Esophagus muscularis mucosa (tissue), 4 donors: ENCODE data around the gene TRIM40. TPM values are rescaled to one million over a fixed set of nuclear protein-coding genes. Genes with fewer than 3 reads are reported as not detected.
A peak's percentile ranks its signal among the peaks of the same experiment; 100 is the strongest.

Experiments used
- DNase-seq: peaks from one replicate; pipeline ENCODE4 v3.0.0-alpha.2; 2017; ENCODE audit errors: extremely low spot score
- H3K27ac ChIP-seq, 4 donors: fragments of 200-600 bp; sonication (generic); replicated peaks in 1 of 4; 1 replicate in 3 of 4; 2 replicates in 1 of 4; pipeline ENCODE4 v1.5.1; 2016 to 2019; ENCODE audit warnings: mild to moderate bottlenecking in 1 of 4
- H3K27me3 ChIP-seq, 4 donors: fragments of 200-600 bp; sonication (generic); one replicate each; pipeline versions ENCODE4 v1.5.1 to v1.6.0; 2016 to 2019
- H3K36me3 ChIP-seq, 4 donors: fragments of 200-600 bp; sonication (generic); one replicate each; pipeline ENCODE4 v1.5.1; 2016 to 2019
- H3K4me1 ChIP-seq, 4 donors: fragments of 200-600 bp; sonication (generic); one replicate each; pipeline ENCODE4 v1.5.1; 2016 to 2019
- H3K4me3 ChIP-seq, 4 donors: fragments of 200-600 bp; sonication (generic); 1 replicate in 2 of 4; 2 replicates in 2 of 4; pipeline ENCODE4 v1.5.1; 2016 to 2019; ENCODE audit warnings: mild to moderate bottlenecking in 4 of 4, moderate library complexity in 1 of 4
- H3K9me3 ChIP-seq, 4 donors: fragments of 200-600 bp; sonication (generic); 1 replicate in 3 of 4; 2 replicates in 1 of 4; pipeline ENCODE4 v1.5.1; 2016 to 2019
- CTCF ChIP-seq, 3 experiments: fragments of 200-600 bp in 2 of 3; fragments of 450-650 bp in 1 of 3; sonication (generic) in 2 of 3; IDR thresholded peaks; one replicate each; pipeline ENCODE4 v1.5.1; 2017 to 2019; ENCODE audit warnings: antibody characterized with exemption in 3 of 3, mild to moderate bottlenecking in 2 of 3, moderate library complexity in 1 of 3
- EP300 ChIP-seq: sonication (generic); formaldehyde crosslinking; IDR thresholded peaks from one replicate; pipeline ENCODE4 v1.6.1; 2017; ENCODE audit warnings: antibody characterized with exemption
- POLR2A ChIP-seq: fragments of 450-650 bp; IDR thresholded peaks from one replicate; pipeline ENCODE4 v1.6.1; 2017; ENCODE audit warnings: antibody characterized with exemption, moderate library complexity, mild to moderate bottlenecking, low read depth
- POLR2AphosphoS5 ChIP-seq, 2 donors: sonication (generic); formaldehyde crosslinking; IDR thresholded peaks; one replicate each; pipeline ENCODE4 v1.6.1; 2017; ENCODE audit warnings: antibody characterized with exemption in 2 of 2
- WGBS: methylation state at CpG from one replicate; pipeline ENCODE4 v1.1.5; 2018; 5-methylcytosine and 5-hydroxymethylcytosine counted together
- intact Hi-C: fragments of 100-400 bp; cut with DNase I; formaldehyde crosslinking; loops from one replicate; pipeline ENCODE4 v1.15.1; 2023
- total RNA-seq, 4 donors: library from RNA; depleted of rRNA; stranded (reverse); fragments of >200 nt; gene quantifications; one replicate each; pipeline versions ENCODE4 v1.1.0 to v1.2.1, GENCODE V29; 2016

Gene TRIM40
- total RNA-seq, 4 donors from 2014 or later = not detected

- intact Hi-C loops = no loop called here
- no peak for TF ChIP-seq EP300
- no peak for TF ChIP-seq POLR2A
- no peak for TF ChIP-seq POLR2AphosphoS5 (IDR thresholded peaks at IDR 0.05)
- no peak for TF ChIP-seq CTCF (IDR thresholded peaks at IDR 0.05)
- DNase-seq = no peak
- H3K9me3 ChIP-seq = no peaks in the 10 kb centered on the region
- H3K4me1 ChIP-seq = peaks cover 7 to 11% (median 10%) of the 10 kb centered on the region in 4 donors
- H3K36me3 ChIP-seq = no peaks in the 10 kb centered on the region
- no peak overlapping the region for H3K4me3 ChIP-seq
- peaks cover 0 to 82% (median 25%) of the 10 kb centered on the region in 4 donors for H3K27me3 ChIP-seq
- 93% methylated on average over 4 of the region's 4 CpGs for WGBS
- H3K27ac ChIP-seq = no peak overlapping the region
Observed at GRCh38 chr6:30172681-30173080, 36.7 kb downstream of the TRIM40 start.

GRCh38 chr6:30175765-30176164, 39.8 kb downstream of the TRIM40 start:
- H3K4me1 ChIP-seq = peaks cover 7 to 11% (median 10%) of the 10 kb centered on the region in 4 donors
- no peak for DNase-seq
- intact Hi-C loops = no loop called here
- H3K27me3 ChIP-seq = peaks cover 0 to 72% (median 21%) of the 10 kb centered on the region in 4 donors
- peaks cover 0 to 8% (median 0%) of the 10 kb centered on the region in 4 donors for H3K9me3 ChIP-seq
- no peak overlapping the region for H3K27ac ChIP-seq
- 90% methylated on average over 2 of the region's 2 CpGs for WGBS
- no peak for TF ChIP-seq POLR2AphosphoS5 (IDR thresholded peaks at IDR 0.05)
- H3K36me3 ChIP-seq = no peaks in the 10 kb centered on the region
- no peak overlapping the region for H3K4me3 ChIP-seq

GRCh38 chr6:30178837-30179236, 42.9 kb downstream of the TRIM40 start:
- Histone ChIP-seq H3K27ac (no peak overlapping the region), H3K27me3 (peaks cover 0 to 41% (median 0%) of the 10 kb centered on the region in 4 donors), H3K9me3 (peaks cover 0 to 8% (median 0%) of the 10 kb centered on the region in 4 donors), H3K4me1 (no peaks in the 10 kb centered on the region), H3K4me3 (no peak overlapping the region), H3K36me3 (no peaks in the 10 kb centered on the region)
- no peak for DNase-seq
- intact Hi-C loops = no loop called here
- 100% methylated on average over 1 of the region's 1 CpG for WGBS
- TF ChIP-seq CTCF (IDR thresholded peaks at IDR 0.05) (no peak), POLR2A (no peak), EP300 (no peak), POLR2AphosphoS5 (IDR thresholded peaks at IDR 0.05) (no peak)

GRCh38 chr6:30180145-30180544, 44.2 kb downstream of the TRIM40 start:
- Histone ChIP-seq H3K36me3 (peaks cover 4 to 10% (median 4%) of the 10 kb centered on the region in 4 donors), H3K27ac (no peak overlapping the region), H3K4me3 (no peak overlapping the region), H3K27me3 (peaks cover 0 to 34% (median 0%) of the 10 kb centered on the region in 4 donors), H3K9me3 (peaks cover 0 to 8% (median 0%) of the 10 kb centered on the region in 4 donors), H3K4me1 (no peaks in the 10 kb centered on the region)
- 92% methylated on average over 1 of the region's 1 CpG for WGBS
- intact Hi-C loops = no loop called here
- no peak for DNase-seq
- TF ChIP-seq CTCF (IDR thresholded peaks at IDR 0.05) (no peak), POLR2AphosphoS5 (IDR thresholded peaks at IDR 0.05) (no peak), POLR2A (no peak)

GRCh38 chr6:30184417-30185031, 48.6 kb downstream of the TRIM40 start:
- TF ChIP-seq POLR2A = no peak
- no peak for TF ChIP-seq CTCF (IDR thresholded peaks at IDR 0.05)
- peaks cover 0 to 4% (median 0%) of the 10 kb centered on the region in 4 donors for H3K27me3 ChIP-seq
- intact Hi-C loops = no loop called here
- no peak overlapping the region for H3K27ac ChIP-seq
- 91% methylated on average over 5 of the region's 5 CpGs for WGBS
- H3K36me3 ChIP-seq = peaks cover 27 to 50% (median 42%) of the 10 kb centered on the region in 4 donors
- peak; percentile 88 for DNase-seq
- no peak overlapping the region for H3K4me3 ChIP-seq
- no peaks in the 10 kb centered on the region for H3K4me1 ChIP-seq
- H3K9me3 ChIP-seq = peaks cover 0 to 6% (median 0%) of the 10 kb centered on the region in 4 donors
